ENCODE results near the gene NIP7. TPM values are rescaled to one million over a fixed set of nuclear protein-coding genes. Genes with fewer than 3 reads are reported as not detected.

The NIP7 gene
- total and polyA plus RNA-seq, 2 donors (not counting 3 experiments of a cell fraction or from before 2014, with no cell fraction given), result 8.8 to 46.8 TPM

- Histone ChIP-seq H3K79me2 (ENCODE audit: control insufficient read depth, insufficient read depth, low read length) (peaks cover 2% of the 10 kb centered on the region), H3K36me3 (ENCODE audit: control insufficient read depth in 2 of 2, extremely low read depth in 1 of 2, insufficient read depth in 2 of 2, low read length in 2 of 2) (peaks cover 14 to 19% of the 10 kb centered on the region in 2 experiments), H3K4me1 (ENCODE audit: control insufficient read depth, extremely low read depth, insufficient read depth, low read length) (peaks cover 7% of the 10 kb centered on the region), H3K9ac (replicated peaks; ENCODE audit: extremely low read depth, insufficient read depth, low read length) (no peak overlapping the region), H3K9me3 (replicated peaks; ENCODE audit: control insufficient read depth, insufficient read depth, low read length) (no peaks in the 10 kb centered on the region), H4K20me1 (replicated peaks; ENCODE audit: control insufficient read depth, extremely low read depth, insufficient read depth, low read length) (no peaks in the 10 kb centered on the region), H3K27me3 (ENCODE audit: control insufficient read depth in 2 of 2, insufficient read depth in 2 of 2, low read length in 2 of 2) (no peaks in the 10 kb centered on the region), H3K4me3 (replicated peaks in 1 of 3; ENCODE audit: insufficient read depth in 1 of 3, low read depth in 1 of 3, low read length in 3 of 3) (no peak overlapping the region), H3K27ac (ENCODE audit: insufficient read depth, low read depth, low read length) (no peak overlapping the region), H3K4me2 (ENCODE audit: insufficient read depth, low read length) (no peak overlapping the region), H2AFZ (ENCODE audit: low read depth, low read length) (no peak overlapping the region), H3K9me1 (replicated peaks; ENCODE audit: control insufficient read depth, extremely low read depth, insufficient read depth, low read length) (no peaks in the 10 kb centered on the region)
- no TSS peak for BruUV-seq (replicated peaks)
- DNase-seq (ENCODE audit: low read depth, low spot score) (no peak), FAIRE-seq (no peak)
- TF ChIP-seq CTCF (IDR thresholded peaks at IDR 0.05; ENCODE audit: extremely low read depth in 1 of 2, insufficient read depth in 1 of 2, low read depth in 1 of 2, low read length in 2 of 2) (no peak), GATA2 (IDR thresholded peaks at IDR 0.05; ENCODE audit: insufficient read depth, insufficient read length, low read depth, low read length) (no peak), POLR2AphosphoS5 (IDR thresholded peaks at IDR 0.05; ENCODE audit: insufficient read depth, low read depth, low read length) (no peak), EZH2 (IDR thresholded peaks at IDR 0.05; ENCODE audit: borderline replicate concordance, low read depth, low read length, severe bottlenecking) (no peak), POLR2A (IDR thresholded peaks at IDR 0.05; ENCODE audit: low read depth, low read length) (no peak), FOS (IDR thresholded peaks at IDR 0.05; ENCODE audit: borderline replicate concordance, insufficient read depth, low read length) (no peak), MAX (IDR thresholded peaks at IDR 0.05; ENCODE audit: insufficient read depth, insufficient read length) (no peak), JUN (IDR thresholded peaks at IDR 0.05; ENCODE audit: borderline replicate concordance, insufficient read depth, insufficient read length, low read depth) (no peak), MYC (IDR thresholded peaks at IDR 0.05; ENCODE audit: low read depth, low read length) (no peak)
- ChIA-PET CTCF (no interaction called here), POLR2A (no interaction called here)
- intact Hi-C loops (cut with micrococcal nuclease) (no loop called here), dilution Hi-C loops (cut with MboI; ENCODE audit: extremely low pct_ligation_motif_present, low sequenced_read_pairs) (no loop called here)
Measured at GRCh38 chr16:69363281-69363717, 23.7 kb downstream of the NIP7 start.
